VCaP (cell line): ENCODE results near the gene CYLD.

Experiments used
- H3K27ac ChIP-seq: fragments of 450-650 bp; 2 replicates; pipeline ENCODE4 v1.5.1; 2017
- TF ChIP-seq, protein P1 (sequence below): fragments of 450-650 bp; conservative IDR thresholded peaks from 2 replicates; pipeline ENCODE4 v1.5.1; 2017; ENCODE audit warnings: mild to moderate bottlenecking, moderate library complexity

CYLD gene

GRCh38 chr16:50822671-50823070, 80.8 kb downstream of the CYLD start:
- TF ChIP-seq, protein P1, sequence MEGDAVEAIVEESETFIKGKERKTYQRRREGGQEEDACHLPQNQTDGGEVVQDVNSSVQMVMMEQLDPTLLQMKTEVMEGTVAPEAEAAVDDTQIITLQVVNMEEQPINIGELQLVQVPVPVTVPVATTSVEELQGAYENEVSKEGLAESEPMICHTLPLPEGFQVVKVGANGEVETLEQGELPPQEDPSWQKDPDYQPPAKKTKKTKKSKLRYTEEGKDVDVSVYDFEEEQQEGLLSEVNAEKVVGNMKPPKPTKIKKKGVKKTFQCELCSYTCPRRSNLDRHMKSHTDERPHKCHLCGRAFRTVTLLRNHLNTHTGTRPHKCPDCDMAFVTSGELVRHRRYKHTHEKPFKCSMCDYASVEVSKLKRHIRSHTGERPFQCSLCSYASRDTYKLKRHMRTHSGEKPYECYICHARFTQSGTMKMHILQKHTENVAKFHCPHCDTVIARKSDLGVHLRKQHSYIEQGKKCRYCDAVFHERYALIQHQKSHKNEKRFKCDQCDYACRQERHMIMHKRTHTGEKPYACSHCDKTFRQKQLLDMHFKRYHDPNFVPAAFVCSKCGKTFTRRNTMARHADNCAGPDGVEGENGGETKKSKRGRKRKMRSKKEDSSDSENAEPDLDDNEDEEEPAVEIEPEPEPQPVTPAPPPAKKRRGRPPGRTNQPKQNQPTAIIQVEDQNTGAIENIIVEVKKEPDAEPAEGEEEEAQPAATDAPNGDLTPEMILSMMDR = no peak

GRCh38 chr16:50826797-50827316, 85.0 kb downstream of the CYLD start:
- TF ChIP-seq, protein P1 = no peak
- H3K27ac ChIP-seq = no peak overlapping the region

More at GRCh38 chr16:50822671-50823070, 80.8 kb downstream of the CYLD start:
- H3K27ac ChIP-seq = no peak overlapping the region

- H3K27ac ChIP-seq = no peak overlapping the region
- TF ChIP-seq, protein P1 = no peak
Observed at GRCh38 chr16:50828164-50828702, 86.3 kb downstream of the CYLD start.

GRCh38 chr16:50830698-50831097, 88.8 kb downstream of the CYLD start:
- TF ChIP-seq, protein P1 = no peak
- no peak overlapping the region for H3K27ac ChIP-seq

DNA sequence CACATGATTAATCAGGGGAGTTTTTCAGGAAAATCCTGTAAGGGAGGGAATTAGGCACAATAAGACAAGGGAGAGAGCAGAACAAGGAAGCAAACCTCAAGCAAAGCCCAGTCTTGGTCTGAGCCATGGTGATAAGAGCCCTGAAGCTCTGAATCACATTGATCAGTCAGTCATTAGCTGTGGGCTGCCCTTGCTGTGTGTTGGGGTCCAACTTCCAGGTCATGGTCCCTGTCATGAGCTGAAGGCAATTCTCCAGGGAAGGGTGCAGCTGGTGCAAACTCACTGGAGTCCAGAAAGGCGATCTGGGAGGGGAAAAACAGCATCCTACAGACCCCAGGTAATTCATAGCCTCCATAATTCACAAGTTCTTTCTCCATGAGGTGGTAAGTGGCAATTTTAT, 89.9 kb downstream of the CYLD start:
- TF ChIP-seq, protein P1 = no peak
- no peak overlapping the region for H3K27ac ChIP-seq

DNA sequence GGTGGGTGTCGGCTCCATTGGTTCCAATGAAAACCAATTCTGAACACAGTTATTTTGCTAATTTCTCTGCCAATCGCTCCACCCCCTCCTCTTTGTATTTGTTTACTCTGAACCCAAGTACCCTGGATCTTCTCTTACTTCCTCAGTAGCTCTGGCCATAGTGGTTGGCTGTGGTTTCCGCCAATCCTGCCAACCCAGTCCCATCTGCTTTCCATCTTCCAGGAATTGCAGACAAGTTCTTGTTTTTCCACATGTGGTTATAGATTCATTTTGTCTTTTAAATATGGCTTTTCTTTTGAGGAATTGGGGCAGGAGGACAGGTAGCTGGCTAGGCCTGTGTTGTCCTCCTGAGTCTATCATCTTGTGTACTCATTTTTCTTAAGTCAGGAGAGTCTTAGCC, 92.0 kb downstream of the CYLD start:
- TF ChIP-seq, protein P1 = no peak
- H3K27ac ChIP-seq = no peak overlapping the region

DNA sequence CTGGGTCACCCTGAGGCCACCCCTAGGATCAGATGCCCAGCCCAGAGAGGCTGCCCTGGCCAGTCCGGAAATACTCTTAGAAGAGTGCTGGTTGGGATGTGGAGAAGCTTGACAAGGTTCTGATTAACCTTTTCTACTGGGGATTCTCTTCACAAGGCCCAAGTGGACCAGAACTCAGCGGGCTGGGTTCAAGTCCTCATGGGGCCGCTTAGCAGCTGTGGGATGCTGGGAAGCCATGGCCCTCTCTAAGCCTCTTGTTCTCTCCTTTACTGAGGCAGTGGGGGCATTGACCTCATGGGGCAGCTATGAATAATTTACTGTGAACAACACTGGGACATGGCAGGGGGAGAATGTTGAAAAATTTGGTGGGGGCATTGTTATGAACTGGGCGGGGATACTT, 92.8 kb downstream of the CYLD start:
- H3K27ac ChIP-seq = no peak overlapping the region
- TF ChIP-seq, protein P1 = no peak
